Suprapubic skin (tissue), 4 donors: ENCODE measurements around the gene PTPN4. TPM values are rescaled to one million over a fixed set of nuclear protein-coding genes. Genes with fewer than 3 reads are reported as not detected.

Experiments used
- DNase-seq, 2 donors: peaks; one replicate each; pipeline ENCODE4 v3.0.0-alpha.2; 2019; ENCODE audit warnings: low spot score in 2 of 2
- H3K27ac ChIP-seq: fragments of 200-600 bp; sonication (generic); one replicate; pipeline ENCODE4 v1.5.1; 2019
- H3K27me3 ChIP-seq: fragments of 200-600 bp; sonication (generic); one replicate; pipeline ENCODE4 v1.5.1; 2019
- H3K36me3 ChIP-seq: fragments of 200-600 bp; sonication (generic); one replicate; pipeline ENCODE4 v1.5.1; 2019
- H3K4me1 ChIP-seq: fragments of 200-600 bp; sonication (generic); one replicate; pipeline ENCODE4 v1.5.1; 2019
- H3K4me3 ChIP-seq: fragments of 200-600 bp; sonication (generic); one replicate; pipeline ENCODE4 v1.5.1; 2019; ENCODE audit warnings: mild to moderate bottlenecking
- H3K9me3 ChIP-seq: fragments of 200-600 bp; sonication (generic); one replicate; pipeline ENCODE4 v1.5.1; 2019
- EP300 ChIP-seq: sonication (generic); formaldehyde crosslinking; IDR thresholded peaks from one replicate; pipeline ENCODE4 v1.6.1; 2017; ENCODE audit warnings: antibody characterized with exemption
- POLR2A ChIP-seq, 2 donors: fragments of 450-650 bp; IDR thresholded peaks; one replicate each; pipeline ENCODE4 v1.6.1; 2017; ENCODE audit warnings: antibody characterized with exemption in 2 of 2, mild to moderate bottlenecking in 2 of 2, moderate library complexity in 2 of 2
- POLR2AphosphoS5 ChIP-seq, 3 donors: sonication (generic); formaldehyde crosslinking; IDR thresholded peaks; one replicate each; pipeline ENCODE4 v1.6.1; 2017; ENCODE audit warnings: antibody characterized with exemption in 3 of 3
- WGBS: methylation state at CpG from one replicate; pipeline ENCODE4 v1.1.5; 2018; 5-methylcytosine and 5-hydroxymethylcytosine counted together
- total RNA-seq, 4 donors: library from RNA; depleted of rRNA; stranded (reverse); fragments of >200 nt; gene quantifications; one replicate each; pipeline ENCODE4 v1.1.0, GENCODE V29; 2016
- TF ChIP-seq, protein P1 (sequence below), 2 donors: fragments of 200-600 bp in 1 of 2; fragments of 450-650 bp in 1 of 2; sonication (generic) in 1 of 2; IDR thresholded peaks; one replicate each; pipeline ENCODE4 v1.5.1; 2016 to 2019; ENCODE audit warnings: antibody characterized with exemption in 2 of 2, mild to moderate bottlenecking in 1 of 2, moderate library complexity in 1 of 2

PTPN4 gene
- total RNA-seq, 4 donors from 2014 or later: 14.0 to 73.7 (median 36.7) TPM

DNA sequence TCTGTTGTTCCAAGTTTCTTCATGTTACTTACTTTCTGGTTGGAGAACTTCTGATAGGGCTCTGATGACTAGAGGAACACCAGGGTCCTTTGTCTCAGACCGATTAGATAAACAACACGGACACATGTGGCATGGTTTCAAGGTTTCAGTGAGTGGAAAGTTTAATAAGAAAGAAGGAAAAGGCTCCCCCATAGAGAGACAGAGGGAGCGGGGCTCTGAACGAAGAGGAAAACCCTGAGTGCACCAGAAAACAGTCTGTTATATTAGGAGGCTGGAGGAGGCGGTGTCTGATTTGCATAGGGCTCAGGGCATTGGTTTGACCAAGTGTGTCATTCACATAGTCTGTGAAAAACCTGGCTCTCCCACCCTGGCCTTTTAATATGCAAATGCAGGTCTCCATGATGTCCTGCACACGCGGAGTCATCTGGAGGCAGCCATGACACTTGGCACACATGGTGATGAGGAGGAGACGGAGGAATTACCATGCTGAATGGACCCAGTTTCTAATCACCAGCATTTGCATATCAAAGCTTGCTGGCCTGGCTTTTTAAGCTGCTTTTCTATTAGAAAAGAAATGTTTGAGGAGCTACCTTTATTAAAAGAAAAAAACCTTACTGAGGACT, 94.2 kb downstream of the PTPN4 start:
- DNase-seq: no peak
- Histone ChIP-seq H3K4me3 (no peak overlapping the region), H3K27me3 (no peaks in the 10 kb centered on the region), H3K36me3 (no peaks in the 10 kb centered on the region), H3K9me3 (peaks cover 10% of the 10 kb centered on the region), H3K27ac (no peak overlapping the region), H3K4me1 (no peaks in the 10 kb centered on the region)
- 96% methylated on average over 8 of the region's 8 CpGs for WGBS
- TF ChIP-seq, protein P1, sequence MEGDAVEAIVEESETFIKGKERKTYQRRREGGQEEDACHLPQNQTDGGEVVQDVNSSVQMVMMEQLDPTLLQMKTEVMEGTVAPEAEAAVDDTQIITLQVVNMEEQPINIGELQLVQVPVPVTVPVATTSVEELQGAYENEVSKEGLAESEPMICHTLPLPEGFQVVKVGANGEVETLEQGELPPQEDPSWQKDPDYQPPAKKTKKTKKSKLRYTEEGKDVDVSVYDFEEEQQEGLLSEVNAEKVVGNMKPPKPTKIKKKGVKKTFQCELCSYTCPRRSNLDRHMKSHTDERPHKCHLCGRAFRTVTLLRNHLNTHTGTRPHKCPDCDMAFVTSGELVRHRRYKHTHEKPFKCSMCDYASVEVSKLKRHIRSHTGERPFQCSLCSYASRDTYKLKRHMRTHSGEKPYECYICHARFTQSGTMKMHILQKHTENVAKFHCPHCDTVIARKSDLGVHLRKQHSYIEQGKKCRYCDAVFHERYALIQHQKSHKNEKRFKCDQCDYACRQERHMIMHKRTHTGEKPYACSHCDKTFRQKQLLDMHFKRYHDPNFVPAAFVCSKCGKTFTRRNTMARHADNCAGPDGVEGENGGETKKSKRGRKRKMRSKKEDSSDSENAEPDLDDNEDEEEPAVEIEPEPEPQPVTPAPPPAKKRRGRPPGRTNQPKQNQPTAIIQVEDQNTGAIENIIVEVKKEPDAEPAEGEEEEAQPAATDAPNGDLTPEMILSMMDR (IDR thresholded peaks at IDR 0.05): no peak
- no peak for TF ChIP-seq EP300
- no peak for TF ChIP-seq POLR2AphosphoS5 (IDR thresholded peaks at IDR 0.05)
- TF ChIP-seq POLR2A (IDR thresholded peaks at IDR 0.05): no peak

GRCh38 chr2:119856469-119856901, 96.8 kb downstream of the PTPN4 start:
- Histone ChIP-seq H3K4me1 (no peaks in the 10 kb centered on the region), H3K27ac (no peak overlapping the region), H3K9me3 (peaks cover 4% of the 10 kb centered on the region), H3K4me3 (no peak overlapping the region), H3K36me3 (no peaks in the 10 kb centered on the region), H3K27me3 (no peaks in the 10 kb centered on the region)
- WGBS: 63% methylated on average over 2 of the region's 2 CpGs
- DNase-seq: no peak
- TF ChIP-seq POLR2A (IDR thresholded peaks at IDR 0.05) (no peak), EP300 (no peak), POLR2AphosphoS5 (IDR thresholded peaks at IDR 0.05) (no peak)
- TF ChIP-seq, protein P1 (IDR thresholded peaks at IDR 0.05): no peak

- no peaks in the 10 kb centered on the region for H3K4me1 ChIP-seq
- H3K4me3 ChIP-seq: no peak overlapping the region
- TF ChIP-seq POLR2AphosphoS5 (IDR thresholded peaks at IDR 0.05) (no peak), EP300 (no peak), POLR2A (IDR thresholded peaks at IDR 0.05) (no peak)
- TF ChIP-seq, protein P1 (IDR thresholded peaks at IDR 0.05): no peak
- no peaks in the 10 kb centered on the region for H3K36me3 ChIP-seq
- no peak for DNase-seq
- H3K9me3 ChIP-seq: no peaks in the 10 kb centered on the region
- no peak overlapping the region for H3K27ac ChIP-seq
- WGBS: 76% methylated on average over 3 of the region's 3 CpGs
- no peaks in the 10 kb centered on the region for H3K27me3 ChIP-seq
Measured at GRCh38 chr2:119857742-119858141, 98.0 kb downstream of the PTPN4 start.

DNA sequence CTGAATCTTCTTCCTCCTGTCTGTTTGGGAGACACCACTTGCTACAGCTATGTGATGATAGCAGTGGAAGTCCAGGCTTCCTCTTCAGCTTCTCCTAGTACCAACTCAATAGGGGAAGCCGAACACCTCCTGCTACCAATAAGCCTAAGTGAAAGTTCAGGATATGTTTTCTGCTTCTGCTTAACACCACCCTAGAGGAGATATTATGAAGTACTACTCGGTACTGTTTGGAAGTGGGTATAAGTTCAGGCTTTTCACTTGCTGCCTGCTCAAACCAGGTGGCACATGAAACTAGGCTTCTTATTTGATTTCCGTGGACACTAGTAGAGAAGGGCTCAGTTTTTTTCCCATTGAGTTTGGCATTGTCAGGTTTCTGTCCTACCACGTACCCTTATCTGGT, 99.8 kb downstream of the PTPN4 start:
- 83% methylated on average over 4 of the region's 4 CpGs for WGBS

GRCh38 chr2:119860924-119861323, 101.2 kb downstream of the PTPN4 start:
- Histone ChIP-seq H3K27ac (no peak overlapping the region), H3K4me1 (no peaks in the 10 kb centered on the region), H3K9me3 (no peaks in the 10 kb centered on the region), H3K27me3 (no peaks in the 10 kb centered on the region), H3K4me3 (no peak overlapping the region), H3K36me3 (no peaks in the 10 kb centered on the region)
- DNase-seq: no peak
- 84% methylated on average over 7 of the region's 7 CpGs for WGBS
- TF ChIP-seq POLR2AphosphoS5 (IDR thresholded peaks at IDR 0.05): no peak
- TF ChIP-seq, protein P1 (IDR thresholded peaks at IDR 0.05): no peak

More for the DNA sequence above, 99.8 kb downstream of the PTPN4 start:
- DNase-seq: no peak
- Histone ChIP-seq H3K27ac (no peak overlapping the region), H3K4me3 (no peak overlapping the region), H3K36me3 (no peaks in the 10 kb centered on the region), H3K9me3 (no peaks in the 10 kb centered on the region), H3K4me1 (no peaks in the 10 kb centered on the region), H3K27me3 (no peaks in the 10 kb centered on the region)
- TF ChIP-seq POLR2A (IDR thresholded peaks at IDR 0.05) (no peak), EP300 (no peak), POLR2AphosphoS5 (IDR thresholded peaks at IDR 0.05) (no peak)
- TF ChIP-seq, protein P1 (IDR thresholded peaks at IDR 0.05): no peak
